COLO668 (cell line): ENCODE data around the gene ADCK1.
"Not testable (repeated sequence)": the region's sequence is repeated elsewhere in the genome, so short reads cannot be mapped to it uniquely, and the experiment has no call there.

Experiments used
- DNase-seq: peaks from one replicate; lab custom pipeline; 2025; ENCODE audit not compliant: unreplicated experiment; lab: John Stamatoyannopoulos, UW

Gene ADCK1

GRCh38 chr14:77799863-77800730 lies at the start of gene ADCK1:
TSS of gene ADCK1 (plus strand) at chr14:77800109. CDS start at chr14:77818979, 18,870 bp downstream.
- DNase-seq = peak; percentile 96

- no peak for DNase-seq
Observed at GRCh38 chr14:77752266-77752665, 47.6 kb upstream of the ADCK1 start.

GRCh38 chr14:77752799-77753516 lies 47.0 kb upstream of the ADCK1 start:
- DNase-seq = no peak

GRCh38 chr14:77760381-77761204 lies 39.3 kb upstream of the ADCK1 start, which contains the start of gene SNW1:
TSS of gene SNW1 (minus strand) at chr14:77761156. CDS start at chr14:77761127, 29 bp downstream.
- DNase-seq = peak; percentile 96

GRCh38 chr14:77761205-77761931 lies 38.5 kb upstream of the ADCK1 start:
- DNase-seq = peak; percentile 20

GRCh38 chr14:77763316-77763715 lies 36.6 kb upstream of the ADCK1 start:
- DNase-seq = no peak

- DNase-seq = no peak
Observed at GRCh38 chr14:77763978-77764377, 35.9 kb upstream of the ADCK1 start.

- not testable (repeated sequence) for DNase-seq
Observed at GRCh38 chr14:77768442-77769069, 31.4 kb upstream of the ADCK1 start.

- DNase-seq = not testable (repeated sequence)
Observed at GRCh38 chr14:77773966-77774365, 25.9 kb upstream of the ADCK1 start.

- no peak for DNase-seq
Observed at GRCh38 chr14:77782202-77782601, 17.7 kb upstream of the ADCK1 start.

GRCh38 chr14:77786148-77786547 lies 13.8 kb upstream of the ADCK1 start:
- DNase-seq = no peak

- DNase-seq = no peak
Observed at GRCh38 chr14:77790566-77791224, 9.2 kb upstream of the ADCK1 start.

- DNase-seq = no peak
Observed at GRCh38 chr14:77791225-77791600, 8.7 kb upstream of the ADCK1 start.

GRCh38 chr14:77793255-77793654 lies 6.7 kb upstream of the ADCK1 start:
- DNase-seq = not testable (repeated sequence)

GRCh38 chr14:77794357-77794756 lies 5.6 kb upstream of the ADCK1 start:
- DNase-seq = no peak

GRCh38 chr14:77799456-77799855 lies 453 bp upstream of the ADCK1 start:
- not testable (repeated sequence) for DNase-seq

- DNase-seq = no peak
Observed at GRCh38 chr14:77800814-77801213, 905 bp downstream of the ADCK1 start.

GRCh38 chr14:77804592-77804991 lies 4.7 kb downstream of the ADCK1 start:
- peak; percentile 14 for DNase-seq

GRCh38 chr14:77805706-77806105 lies 5.8 kb downstream of the ADCK1 start:
- DNase-seq = no peak

GRCh38 chr14:77808250-77808649 lies 8.3 kb downstream of the ADCK1 start:
- DNase-seq = no peak
